Neural progenitor cell (in vitro differentiated cells): Measurements from ENCODE around the gene JADE2. TPM values are rescaled to one million over a fixed set of nuclear protein-coding genes. Genes with fewer than 3 reads are reported as not detected.

Experiments used
- DNase-seq: peaks from one replicate; pipeline ENCODE4 v3.0.0-alpha.2; 2016; ENCODE audit warnings: low spot score
- H2AFZ ChIP-seq: fragments of 200-600 bp; sonication (generic); replicated peaks from 2 replicates; pipeline ENCODE4 v1.6.1; 2016; ENCODE audit warnings: antibody characterized with exemption
- H3F3A ChIP-seq: fragments of 200-600 bp; sonication (generic); 2 replicates; pipeline ENCODE4 v1.6.1; 2016; ENCODE audit warnings: antibody characterized with exemption, low read depth
- H3K27ac ChIP-seq: fragments of 200-600 bp; sonication (generic); 2 replicates; pipeline ENCODE4 v1.5.1; 2016; ENCODE audit warnings: mild to moderate bottlenecking
- H3K27me3 ChIP-seq: fragments of 200-600 bp; sonication (generic); 2 replicates; pipeline ENCODE4 v1.6.1; 2016; ENCODE audit warnings: mild to moderate bottlenecking, moderate library complexity
- H3K36me3 ChIP-seq: fragments of 200-600 bp; sonication (generic); 2 replicates; pipeline ENCODE4 v1.5.1; 2016
- H3K4me1 ChIP-seq: fragments of 200-600 bp; sonication (generic); 2 replicates; pipeline ENCODE4 v1.6.1; 2016; ENCODE audit warnings: mixed run types
- H3K4me2 ChIP-seq: fragments of 200-600 bp; sonication (generic); 2 replicates; pipeline ENCODE4 v1.6.1; 2016
- H3K4me3 ChIP-seq: fragments of 200-600 bp; sonication (generic); 2 replicates; pipeline ENCODE4 v1.5.1; 2016
- H3K79me2 ChIP-seq: fragments of 200-600 bp; sonication (generic); 2 replicates; pipeline ENCODE4 v1.6.1; 2016; ENCODE audit warnings: low read depth
- H3K9ac ChIP-seq: fragments of 200-600 bp; sonication (generic); 2 replicates; pipeline ENCODE4 v1.6.1; 2016
- H3K9me3 ChIP-seq: fragments of 200-600 bp; sonication (generic); 2 replicates; pipeline ENCODE4 v1.5.1; 2016; ENCODE audit warnings: low read depth
- H4K20me1 ChIP-seq: fragments of 200-600 bp; sonication (generic); 2 replicates; pipeline ENCODE4 v1.6.1; 2016; ENCODE audit warnings: low read depth
- H3K27ac Mint-ChIP-seq: 3 replicates; pipeline ENCODE4 v1.8.0; 2021; ENCODE audit warnings: mixed read lengths
- H3K27me3 Mint-ChIP-seq: 2 replicates; pipeline ENCODE4 v1.8.0; 2022; ENCODE audit warnings: low read depth, mild to moderate bottlenecking, inconsistent platforms, moderate library complexity, mixed read lengths; ENCODE audit not compliant: insufficient read depth
- H3K36me3 Mint-ChIP-seq: 3 replicates; pipeline ENCODE4 v1.8.0; 2021; ENCODE audit warnings: mixed read lengths
- H3K4me1 Mint-ChIP-seq: 3 replicates; pipeline ENCODE4 v1.8.0; 2021; ENCODE audit warnings: mixed read lengths
- H3K4me3 Mint-ChIP-seq: 3 replicates; pipeline ENCODE4 v1.8.0; 2021; ENCODE audit warnings: mild to moderate bottlenecking, moderate library complexity, mixed read lengths
- H3K9me3 Mint-ChIP-seq: 3 replicates; pipeline ENCODE4 v1.8.0; 2020; ENCODE audit warnings: mixed read lengths
- EZH2 ChIP-seq: fragments of 200-600 bp; sonication (generic); IDR thresholded peaks from 2 replicates; pipeline ENCODE4 v1.6.1; 2017; ENCODE audit warnings: antibody characterized with exemption, mild to moderate bottlenecking, moderate library complexity
- EZH2phosphoT487 ChIP-seq: fragments of 200-600 bp; sonication (generic); IDR thresholded peaks from 2 replicates; pipeline ENCODE4 v1.6.1; 2017; ENCODE audit warnings: antibody characterized with exemption
- total RNA-seq: library from RNA; depleted of rRNA; stranded (reverse); fragments of >200 nt; gene quantifications from 2 replicates; pipeline ENCODE4 v1.2.3, GENCODE V29; 2015; ENCODE audit warnings: low replicate concordance
- TF ChIP-seq, protein P1 (sequence below): fragments of 200-600 bp; sonication (generic); IDR thresholded peaks from 2 replicates; pipeline ENCODE4 v1.5.1; 2017; ENCODE audit warnings: antibody characterized with exemption, mild to moderate bottlenecking

JADE2 gene
- total RNA-seq, 1 donor from 2014 or later = 1.7 TPM

DNA sequence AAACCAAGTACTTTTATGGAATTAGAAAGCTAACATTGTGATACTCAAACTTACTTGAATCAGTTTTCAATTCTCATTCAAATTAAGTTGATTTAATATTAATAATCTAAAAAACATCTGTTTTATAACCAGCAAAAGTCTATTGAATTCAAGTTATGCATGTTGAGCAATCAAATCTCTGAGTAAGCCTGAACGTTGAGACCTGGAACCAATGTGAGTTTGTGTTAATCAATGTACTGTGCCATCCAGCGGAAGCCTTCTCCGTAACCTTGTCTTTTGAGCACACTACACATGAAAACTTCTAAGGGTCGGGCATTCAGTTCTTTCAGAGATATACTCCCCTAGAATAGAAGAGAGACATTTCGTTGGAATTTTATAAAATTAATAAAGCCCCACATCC lies 81.3 kb downstream of the JADE2 start:
- Mint-ChIP-seq H3K9me3 (no peaks in the 10 kb centered on the region), H3K27ac (no peak overlapping the region), H3K4me1 (no peaks in the 10 kb centered on the region), H3K36me3 (peaks cover 17% of the 10 kb centered on the region), H3K27me3 (no peaks in the 10 kb centered on the region), H3K4me3 (no peak overlapping the region)
- Histone ChIP-seq H3K27ac (no peak overlapping the region), H3K4me2 (no peak overlapping the region), H4K20me1 (no peaks in the 10 kb centered on the region), H3K79me2 (no peaks in the 10 kb centered on the region), H3K4me3 (no peak overlapping the region), H3K36me3 (peaks cover 9% of the 10 kb centered on the region), H3K27me3 (no peaks in the 10 kb centered on the region), H3K4me1 (no peaks in the 10 kb centered on the region), H3K9me3 (no peaks in the 10 kb centered on the region), H3F3A (peaks cover 7% of the 10 kb centered on the region), H3K9ac (no peak overlapping the region), H2AFZ (no peak overlapping the region)
- DNase-seq = no peak
- TF ChIP-seq EZH2 (no peak), EZH2phosphoT487 (no peak)
- TF ChIP-seq, protein P1, sequence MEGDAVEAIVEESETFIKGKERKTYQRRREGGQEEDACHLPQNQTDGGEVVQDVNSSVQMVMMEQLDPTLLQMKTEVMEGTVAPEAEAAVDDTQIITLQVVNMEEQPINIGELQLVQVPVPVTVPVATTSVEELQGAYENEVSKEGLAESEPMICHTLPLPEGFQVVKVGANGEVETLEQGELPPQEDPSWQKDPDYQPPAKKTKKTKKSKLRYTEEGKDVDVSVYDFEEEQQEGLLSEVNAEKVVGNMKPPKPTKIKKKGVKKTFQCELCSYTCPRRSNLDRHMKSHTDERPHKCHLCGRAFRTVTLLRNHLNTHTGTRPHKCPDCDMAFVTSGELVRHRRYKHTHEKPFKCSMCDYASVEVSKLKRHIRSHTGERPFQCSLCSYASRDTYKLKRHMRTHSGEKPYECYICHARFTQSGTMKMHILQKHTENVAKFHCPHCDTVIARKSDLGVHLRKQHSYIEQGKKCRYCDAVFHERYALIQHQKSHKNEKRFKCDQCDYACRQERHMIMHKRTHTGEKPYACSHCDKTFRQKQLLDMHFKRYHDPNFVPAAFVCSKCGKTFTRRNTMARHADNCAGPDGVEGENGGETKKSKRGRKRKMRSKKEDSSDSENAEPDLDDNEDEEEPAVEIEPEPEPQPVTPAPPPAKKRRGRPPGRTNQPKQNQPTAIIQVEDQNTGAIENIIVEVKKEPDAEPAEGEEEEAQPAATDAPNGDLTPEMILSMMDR = no peak

DNA sequence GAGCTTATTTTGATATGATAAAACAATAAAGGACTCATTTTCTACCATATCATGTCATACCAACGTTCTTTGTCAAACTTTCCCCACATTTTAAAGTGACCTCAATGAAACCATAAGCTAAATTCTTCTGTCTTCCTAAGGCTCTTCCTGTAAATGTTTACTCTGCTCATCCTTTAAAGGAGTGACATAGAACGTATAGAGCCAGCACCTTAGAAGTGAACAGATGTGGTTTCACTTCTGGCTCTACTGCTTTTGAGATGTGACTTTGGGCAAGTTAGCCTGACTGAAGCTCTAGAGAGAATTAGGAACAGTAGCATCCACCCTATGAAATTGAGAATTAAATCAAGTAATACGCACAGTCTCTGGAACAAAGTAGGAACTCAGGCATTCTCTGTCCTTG lies 83.1 kb downstream of the JADE2 start:
- H3K27ac ChIP-seq = no peak overlapping the region
- no peaks in the 10 kb centered on the region for H3K9me3 ChIP-seq
- H4K20me1 ChIP-seq = no peaks in the 10 kb centered on the region
- DNase-seq = no peak
- H3K4me2 ChIP-seq = no peak overlapping the region
- TF ChIP-seq EZH2phosphoT487 = no peak
- TF ChIP-seq, protein P1 = no peak
- no peak for TF ChIP-seq EZH2
- Mint-ChIP-seq H3K9me3 (no peaks in the 10 kb centered on the region), H3K36me3 (peaks cover 22% of the 10 kb centered on the region), H3K4me1 (no peaks in the 10 kb centered on the region), H3K27me3 (no peaks in the 10 kb centered on the region), H3K27ac (no peak overlapping the region), H3K4me3 (no peak overlapping the region)
- H3K36me3 ChIP-seq = peaks cover 9% of the 10 kb centered on the region
- H3K4me1 ChIP-seq = no peaks in the 10 kb centered on the region
- peaks cover 7% of the 10 kb centered on the region for H3F3A ChIP-seq
- H3K4me3 ChIP-seq = no peak overlapping the region
- H3K9ac ChIP-seq = no peak overlapping the region
- H3K79me2 ChIP-seq = no peaks in the 10 kb centered on the region
- H3K27me3 ChIP-seq = no peaks in the 10 kb centered on the region
- no peak overlapping the region for H2AFZ ChIP-seq

DNA sequence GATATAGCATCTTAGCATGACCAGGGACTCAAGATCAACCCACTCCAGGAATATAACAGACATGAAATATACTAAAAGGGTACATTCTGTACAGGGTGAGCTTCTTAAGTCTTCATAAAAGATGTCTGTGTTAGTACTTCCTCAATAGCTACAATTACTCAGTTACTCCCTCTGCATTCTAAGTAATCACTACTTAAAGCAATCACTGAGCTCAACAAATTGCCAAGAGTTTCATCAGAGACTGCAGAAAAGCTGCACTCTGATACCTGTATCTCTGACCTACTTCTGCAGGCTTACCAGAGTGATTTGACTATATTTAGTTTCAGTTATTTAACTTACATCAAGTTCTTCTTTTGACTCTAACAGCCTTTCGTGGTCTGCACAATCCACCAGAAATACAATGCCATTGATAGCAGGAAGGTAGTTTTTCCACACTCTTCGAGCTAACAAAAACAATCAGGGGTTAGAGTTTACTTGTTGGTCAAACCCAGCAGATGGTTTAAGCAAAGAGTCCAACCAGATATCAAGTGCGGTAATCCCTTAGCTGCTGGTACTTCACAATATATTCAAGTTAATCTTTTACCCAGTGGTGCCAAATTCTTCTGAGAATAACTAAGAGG lies 83.9 kb downstream of the JADE2 start:
- Histone ChIP-seq H3K4me3 (no peak overlapping the region), H3F3A (peaks cover 8% of the 10 kb centered on the region), H3K79me2 (no peaks in the 10 kb centered on the region), H3K9me3 (no peaks in the 10 kb centered on the region), H4K20me1 (no peaks in the 10 kb centered on the region), H3K4me2 (no peak overlapping the region), H3K27ac (no peak overlapping the region), H3K9ac (no peak overlapping the region), H2AFZ (no peak overlapping the region), H3K27me3 (no peaks in the 10 kb centered on the region), H3K36me3 (peaks cover 9% of the 10 kb centered on the region), H3K4me1 (no peaks in the 10 kb centered on the region)
- Mint-ChIP-seq H3K4me3 (no peak overlapping the region), H3K36me3 (peaks cover 26% of the 10 kb centered on the region), H3K9me3 (no peaks in the 10 kb centered on the region), H3K4me1 (no peaks in the 10 kb centered on the region), H3K27me3 (no peaks in the 10 kb centered on the region), H3K27ac (no peak overlapping the region)
- DNase-seq = no peak
- TF ChIP-seq, protein P1 = no peak
- TF ChIP-seq EZH2phosphoT487 = no peak
- no peak for TF ChIP-seq EZH2
